Measurements from ENCODE around the gene OLFM1. TPM values are rescaled to one million over a fixed set of nuclear protein-coding genes. Genes with fewer than 3 reads are reported as not detected.

The OLFM1 gene
- total and polyA plus RNA-seq, 2 donors (not counting 1 experiment from before 2014, with no cell fraction given), result 0.07 TPM; not detected in 1

DNA sequence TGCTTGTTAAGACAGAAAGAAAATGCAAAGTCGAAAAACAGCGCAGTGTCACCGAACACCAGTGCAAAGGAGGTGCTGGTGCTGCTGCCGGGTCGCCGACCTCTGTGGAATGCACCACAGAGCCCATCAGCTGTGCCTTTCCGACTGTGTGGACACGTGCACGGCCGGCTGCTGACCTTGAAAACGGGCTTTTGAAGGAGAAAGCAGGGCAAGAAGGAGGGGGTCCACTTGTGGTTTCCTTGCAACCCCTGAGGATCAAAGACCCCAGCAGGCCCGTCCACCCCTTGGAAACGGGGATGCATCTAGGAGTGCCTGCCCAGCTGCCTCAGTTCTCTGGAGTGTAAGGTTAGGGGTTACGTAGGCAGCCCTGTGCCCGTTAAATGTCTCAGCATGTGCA lies 6.2 kb upstream of the OLFM1 start:
- H3K9me3 Mint-ChIP-seq (ENCODE audit: insufficient read depth), result no peaks in the 10 kb centered on the region
- POLR2A ChIA-PET, result no interaction called here
- peaks cover 38% of the 10 kb centered on the region for H3K27me3 Mint-ChIP-seq

DNA sequence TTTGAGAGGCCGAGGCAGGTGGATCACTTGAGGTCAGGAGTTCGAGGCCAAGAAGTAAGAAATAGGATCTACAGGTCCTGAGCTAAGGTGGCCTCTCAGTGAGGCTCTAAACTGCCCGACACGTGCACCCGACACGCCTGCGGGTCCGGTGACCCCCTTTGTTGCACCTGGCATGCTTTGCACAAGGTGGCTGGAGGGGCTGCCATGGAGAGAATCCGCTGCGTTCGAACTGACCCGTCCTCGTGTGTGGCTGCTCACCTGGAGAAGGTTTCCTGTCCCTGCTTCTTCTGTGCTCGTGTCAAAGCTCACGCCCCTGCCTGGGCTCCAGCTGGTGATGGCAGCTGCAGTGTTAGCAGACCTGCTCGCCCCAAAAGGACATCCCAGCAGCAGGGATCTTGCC lies 5.7 kb upstream of the OLFM1 start:
- 85% methylated on average over 16 of the region's 16 CpGs for WGBS (ENCODE audit: insufficient coverage)
- POLR2A ChIA-PET, result no interaction called here

More for the DNA sequence above, 6.2 kb upstream of the OLFM1 start:
- no peak overlapping the region for H3K4me3 Mint-ChIP-seq
- Histone ChIP-seq H3K4me3 (ENCODE audit: control extremely low read depth in 1 of 5, extremely low read depth in 1 of 5, insufficient read depth in 1 of 5, low read depth in 2 of 5, low read length in 4 of 5) (no peak overlapping the region), H3K27me3 (replicated peaks in 1 of 4; ENCODE audit: control extremely low read depth in 1 of 4, control insufficient read depth in 3 of 4, insufficient read depth in 4 of 4, low read length in 3 of 4) (peaks cover 0 to 27% (median 3%) of the 10 kb centered on the region in 4 experiments), H3K4me1 (ENCODE audit: control insufficient read depth in 2 of 2, insufficient read depth in 2 of 2, low read length in 2 of 2) (no peaks in the 10 kb centered on the region), H3K27ac (ENCODE audit: low read length in 2 of 2) (no peak overlapping the region), H2AFZ (ENCODE audit: insufficient read depth, low read depth, low read length, poor library complexity, severe bottlenecking) (no peak overlapping the region), H3K4me2 (replicated peaks; ENCODE audit: low read depth, low read length, poor library complexity, severe bottlenecking) (no peak overlapping the region), H3K9ac (ENCODE audit: low read length) (no peak overlapping the region), H4K20me1 (ENCODE audit: control insufficient read depth, insufficient read depth, low read length, poor library complexity, severe bottlenecking) (no peaks in the 10 kb centered on the region), H3K9me3 (ENCODE audit: control extremely low read depth in 1 of 3, control insufficient read depth in 2 of 3, insufficient read depth in 1 of 3, low read length in 2 of 3) (peaks cover 0 to 14% (median 0%) of the 10 kb centered on the region in 3 donors), H3K79me2 (ENCODE audit: control insufficient read depth, insufficient read depth, low read length) (no peaks in the 10 kb centered on the region), H3K36me3 (replicated peaks in 1 of 2; ENCODE audit: control extremely low read depth in 1 of 2, control insufficient read depth in 1 of 2, extremely low read depth in 1 of 2, insufficient read depth in 2 of 2, low read length in 1 of 2) (no peaks in the 10 kb centered on the region)
- CTCF ChIA-PET, result no interaction called here
- peaks cover 3% of the 10 kb centered on the region for H3K4me1 Mint-ChIP-seq
- H3K27ac Mint-ChIP-seq, result no peak overlapping the region
- 92% methylated on average over 14 of the region's 15 CpGs for WGBS (ENCODE audit: insufficient coverage)
- DNase-seq, result no peak
- TF ChIP-seq EZH2 (IDR thresholded peaks at IDR 0.05; ENCODE audit: borderline replicate concordance, insufficient read depth, low read depth, low read length, poor library complexity, severe bottlenecking), result no peak
- TF ChIP-seq, protein P1, sequence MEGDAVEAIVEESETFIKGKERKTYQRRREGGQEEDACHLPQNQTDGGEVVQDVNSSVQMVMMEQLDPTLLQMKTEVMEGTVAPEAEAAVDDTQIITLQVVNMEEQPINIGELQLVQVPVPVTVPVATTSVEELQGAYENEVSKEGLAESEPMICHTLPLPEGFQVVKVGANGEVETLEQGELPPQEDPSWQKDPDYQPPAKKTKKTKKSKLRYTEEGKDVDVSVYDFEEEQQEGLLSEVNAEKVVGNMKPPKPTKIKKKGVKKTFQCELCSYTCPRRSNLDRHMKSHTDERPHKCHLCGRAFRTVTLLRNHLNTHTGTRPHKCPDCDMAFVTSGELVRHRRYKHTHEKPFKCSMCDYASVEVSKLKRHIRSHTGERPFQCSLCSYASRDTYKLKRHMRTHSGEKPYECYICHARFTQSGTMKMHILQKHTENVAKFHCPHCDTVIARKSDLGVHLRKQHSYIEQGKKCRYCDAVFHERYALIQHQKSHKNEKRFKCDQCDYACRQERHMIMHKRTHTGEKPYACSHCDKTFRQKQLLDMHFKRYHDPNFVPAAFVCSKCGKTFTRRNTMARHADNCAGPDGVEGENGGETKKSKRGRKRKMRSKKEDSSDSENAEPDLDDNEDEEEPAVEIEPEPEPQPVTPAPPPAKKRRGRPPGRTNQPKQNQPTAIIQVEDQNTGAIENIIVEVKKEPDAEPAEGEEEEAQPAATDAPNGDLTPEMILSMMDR (IDR thresholded peaks at IDR 0.05), result no peak
- intact Hi-C loops (cut with micrococcal nuclease), result no loop called here
- ATAC-seq (ENCODE audit: low read depth), result no peak

More for the DNA sequence above, 5.7 kb upstream of the OLFM1 start:
- H3K4me1 ChIP-seq (ENCODE audit: control insufficient read depth in 2 of 2, insufficient read depth in 2 of 2, low read length in 2 of 2), result no peaks in the 10 kb centered on the region
- ATAC-seq (ENCODE audit: low read depth) (no peak), DNase-seq (no peak)
- no peak overlapping the region for H3K27ac Mint-ChIP-seq
- CTCF ChIA-PET, result no interaction called here
- no peak overlapping the region for H3K4me3 Mint-ChIP-seq
- no peak overlapping the region for H3K27ac ChIP-seq (ENCODE audit: low read length in 2 of 2)
- no peak overlapping the region for H2AFZ ChIP-seq (ENCODE audit: insufficient read depth, low read depth, low read length, poor library complexity, severe bottlenecking)
- peaks cover 37% of the 10 kb centered on the region for H3K27me3 Mint-ChIP-seq
- H4K20me1 ChIP-seq (ENCODE audit: control insufficient read depth, insufficient read depth, low read length, poor library complexity, severe bottlenecking), result no peaks in the 10 kb centered on the region
- H3K9ac ChIP-seq (ENCODE audit: low read length), result no peak overlapping the region
- intact Hi-C loops (cut with micrococcal nuclease), result no loop called here
- peaks cover 0 to 27% (median 3%) of the 10 kb centered on the region in 4 experiments for H3K27me3 ChIP-seq (replicated peaks in 1 of 4; ENCODE audit: control extremely low read depth in 1 of 4, control insufficient read depth in 3 of 4, insufficient read depth in 4 of 4, low read length in 3 of 4)
- TF ChIP-seq EZH2 (IDR thresholded peaks at IDR 0.05; ENCODE audit: borderline replicate concordance, insufficient read depth, low read depth, low read length, poor library complexity, severe bottlenecking), result no peak
- TF ChIP-seq, protein P1 (IDR thresholded peaks at IDR 0.05), result no peak
- no peak overlapping the region for H3K4me3 ChIP-seq (ENCODE audit: control extremely low read depth in 1 of 5, extremely low read depth in 1 of 5, insufficient read depth in 1 of 5, low read depth in 2 of 5, low read length in 4 of 5)
- H3K4me1 Mint-ChIP-seq, result peaks cover 6% of the 10 kb centered on the region
- H3K79me2 ChIP-seq (ENCODE audit: control insufficient read depth, insufficient read depth, low read length), result no peaks in the 10 kb centered on the region
- no peaks in the 10 kb centered on the region for H3K9me3 Mint-ChIP-seq (ENCODE audit: insufficient read depth)
- H3K9me3 ChIP-seq (ENCODE audit: control extremely low read depth in 1 of 3, control insufficient read depth in 2 of 3, insufficient read depth in 1 of 3, low read length in 2 of 3), result peaks cover 0 to 13% (median 0%) of the 10 kb centered on the region in 3 donors
- H3K36me3 ChIP-seq (replicated peaks in 1 of 2; ENCODE audit: control extremely low read depth in 1 of 2, control insufficient read depth in 1 of 2, extremely low read depth in 1 of 2, insufficient read depth in 2 of 2, low read length in 1 of 2), result no peaks in the 10 kb centered on the region
- no peak overlapping the region for H3K4me2 ChIP-seq (replicated peaks; ENCODE audit: low read depth, low read length, poor library complexity, severe bottlenecking)
